IPS-18c (cell line): ENCODE results near the gene CENPVL3.
"Not testable (repeated sequence)": the region's sequence is repeated elsewhere in the genome, so short reads cannot be mapped to it uniquely, and the experiment has no call there.

Experiments
- H3K4me3 ChIP-seq: 2 replicates; pipeline ENCODE4 v1.7.0; 2013; ENCODE audit warnings: low read depth, mild to moderate bottlenecking, low read length, moderate library complexity; ENCODE audit not compliant: insufficient read depth
- H3K9me3 ChIP-seq: one replicate; pipeline ENCODE4 v1.6.1; 2013; ENCODE audit warnings: mild to moderate bottlenecking, low read length, moderate library complexity; ENCODE audit not compliant: control insufficient read depth, insufficient read depth

Gene CENPVL3

DNA sequence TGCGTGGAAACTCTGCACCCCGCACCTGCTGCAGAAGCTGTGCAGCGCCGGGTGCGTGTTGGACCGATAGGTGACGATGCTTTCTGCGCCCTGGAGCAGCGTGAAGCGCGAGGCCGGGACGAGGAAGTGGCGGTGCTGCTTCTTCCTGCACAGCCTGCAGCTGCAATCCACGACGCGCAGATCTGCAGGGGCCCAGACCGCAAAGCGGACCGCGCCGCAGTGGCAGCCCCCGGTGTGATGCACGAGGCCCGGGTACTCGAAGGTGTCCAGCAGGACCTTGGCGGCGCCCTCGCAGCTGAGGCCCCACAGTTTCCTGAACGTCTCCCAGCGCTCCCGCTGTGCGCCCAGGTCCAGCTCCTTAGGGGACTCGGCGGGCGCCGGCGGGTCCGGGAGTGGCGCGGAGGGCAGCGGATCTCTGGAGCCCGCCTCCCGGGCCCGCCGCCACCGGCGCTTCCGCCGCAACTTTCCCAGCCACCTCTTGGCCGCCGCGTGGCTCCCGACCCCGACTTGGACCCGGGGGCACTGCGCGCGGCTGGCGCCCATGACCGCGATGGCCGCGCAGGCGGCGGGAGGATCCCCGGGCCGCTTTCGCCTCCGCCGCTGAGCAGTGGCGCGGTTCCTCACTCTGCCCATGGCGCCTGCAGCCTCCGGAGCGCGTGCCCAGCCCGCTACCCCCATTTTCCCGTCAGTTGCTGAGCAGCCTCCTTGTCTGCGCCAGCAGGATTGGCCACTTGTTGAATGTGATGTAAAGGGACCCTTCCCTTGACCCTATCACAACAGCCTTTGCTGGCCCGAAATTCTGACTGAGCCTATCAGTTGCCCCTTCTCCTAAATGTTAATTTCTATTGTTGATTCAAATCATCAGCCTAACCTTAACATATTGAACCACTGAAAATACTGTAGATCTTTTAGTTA is at the start of gene CENPVL3:
TSS of gene CENPVL3 (minus strand) at position 672 of the 915 bp plus-strand sequence. CDS start at position 633, 39 bp downstream.
- H3K9me3 ChIP-seq, result not testable (repeated sequence)
- peak within 1 kb of the TSS; percentile 31; the same call in 1 of the 2 replicates for H3K4me3 ChIP-seq

DNA sequence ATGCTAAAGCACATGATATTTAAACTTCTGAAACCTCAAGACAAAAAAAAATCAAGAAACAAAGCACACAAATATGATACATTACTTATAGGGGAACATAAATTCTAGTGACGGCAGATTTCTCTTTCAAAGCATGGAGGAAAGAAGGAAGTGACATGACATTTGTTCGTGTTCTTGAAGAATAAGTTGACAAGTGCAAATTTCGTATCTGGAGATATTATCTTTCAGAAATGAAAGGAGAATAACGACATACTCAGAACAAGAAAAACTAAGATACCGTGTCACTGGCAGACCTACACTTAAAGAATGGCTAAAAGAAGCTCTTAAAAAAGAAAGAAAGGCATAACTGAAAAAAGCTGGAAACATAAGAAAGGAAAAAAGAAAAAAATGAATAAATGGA is 47.3 kb upstream of the CENPVL3 start:
- Histone ChIP-seq H3K9me3 (no peaks in the 10 kb centered on the region), H3K4me3 (no peak overlapping the region)

DNA sequence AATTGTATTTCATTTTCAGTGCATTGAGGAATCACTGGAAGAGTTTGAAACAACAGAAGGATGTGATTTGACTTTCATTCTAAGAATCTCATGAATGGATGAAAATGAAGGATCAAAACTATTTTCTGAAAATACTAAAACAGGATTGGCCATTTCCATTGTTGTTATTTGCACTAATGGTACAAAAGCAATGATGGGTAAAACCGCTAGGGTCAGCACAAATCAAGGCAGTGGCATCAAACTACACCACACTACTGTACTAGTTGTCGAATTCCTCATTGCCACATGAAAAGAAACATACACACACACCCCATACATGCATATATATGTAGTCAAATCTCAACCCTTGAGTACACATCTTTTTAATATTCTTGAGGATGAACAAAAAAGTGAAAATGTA is 24.7 kb upstream of the CENPVL3 start:
- H3K9me3 ChIP-seq, result no peaks in the 10 kb centered on the region
- H3K4me3 ChIP-seq, result no peak overlapping the region

DNA sequence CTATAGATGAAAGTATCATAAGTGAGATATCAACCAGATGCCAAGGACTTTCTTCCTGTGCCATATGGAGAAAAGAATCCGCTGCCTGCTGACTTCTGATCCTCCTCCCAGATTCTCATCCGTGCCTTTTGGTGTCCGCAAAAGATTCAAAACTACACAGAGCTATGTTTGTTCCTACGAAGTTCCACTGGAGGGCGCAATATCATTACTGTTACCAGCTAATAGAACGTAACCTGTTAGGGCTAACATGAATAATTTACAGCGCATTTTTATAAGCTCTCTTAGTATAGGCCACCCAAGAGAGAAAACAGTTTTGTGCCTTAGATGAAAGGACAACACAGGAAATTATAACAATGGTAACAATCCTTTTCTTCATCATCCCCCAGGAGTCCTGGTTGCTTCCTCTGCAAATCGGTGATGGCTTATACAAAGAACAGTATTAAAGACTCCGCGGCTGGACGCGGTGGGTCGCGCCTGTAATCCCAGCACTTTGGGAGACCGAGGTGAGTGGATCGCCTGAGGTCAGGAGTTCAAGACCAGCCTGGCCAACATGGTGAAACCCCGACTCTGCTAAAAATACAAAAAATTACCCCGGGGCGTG is 22.8 kb upstream of the CENPVL3 start:
- Histone ChIP-seq H3K9me3 (peaks cover 2% of the 10 kb centered on the region), H3K4me3 (no peak overlapping the region)

DNA sequence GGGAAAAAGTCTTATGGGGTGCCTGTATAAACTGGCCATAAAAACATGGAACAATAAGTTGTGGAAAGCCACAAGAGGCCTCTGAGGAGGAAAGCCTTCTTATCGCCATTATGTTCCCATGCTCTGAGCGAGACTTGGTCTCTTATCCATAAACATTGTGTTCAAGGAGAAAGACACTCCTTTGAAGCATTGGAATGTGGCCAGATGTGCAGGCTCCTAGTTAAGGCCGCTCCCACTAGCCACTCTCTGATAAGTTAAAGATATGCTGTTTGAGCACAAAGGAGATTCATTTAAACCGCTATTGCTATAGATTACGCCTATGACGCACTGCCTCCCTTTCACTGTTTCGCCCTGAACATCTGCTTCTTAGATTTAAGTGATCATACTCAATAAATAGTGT is 17.8 kb upstream of the CENPVL3 start:
- not testable (repeated sequence) for H3K4me3 ChIP-seq

DNA sequence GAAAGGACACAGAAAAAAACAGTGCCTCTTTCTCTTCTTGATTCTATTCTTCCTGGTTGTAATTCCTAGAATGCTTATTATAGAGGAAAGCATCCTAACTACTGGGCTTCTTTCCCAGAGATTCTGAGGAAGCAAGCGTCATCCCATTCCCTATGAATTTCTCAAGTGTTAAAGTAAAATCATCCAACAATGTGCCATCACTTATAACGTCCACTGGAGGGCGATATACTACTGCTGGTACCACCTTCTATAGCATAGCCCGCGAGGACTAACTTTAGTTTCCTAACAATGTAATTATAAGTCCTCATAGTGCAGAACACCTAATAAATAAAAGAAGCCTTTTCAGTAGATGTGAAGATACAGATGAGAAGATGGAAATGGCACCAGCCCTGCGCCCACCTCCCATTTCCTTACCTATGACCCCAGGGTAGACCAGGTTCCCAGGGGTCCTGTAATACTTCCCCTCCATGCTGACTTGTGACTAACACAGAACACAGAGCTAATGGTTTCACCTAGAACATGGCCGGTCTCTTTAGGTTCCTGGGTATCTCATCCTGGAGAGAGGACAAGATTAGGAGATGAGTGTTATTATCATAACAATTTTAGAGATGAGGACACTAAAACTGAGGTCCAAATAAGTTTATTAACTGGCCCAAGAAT is 4.2 kb downstream of the CENPVL3 start:
- H3K4me3 ChIP-seq, result no peak overlapping the region
- no peaks in the 10 kb centered on the region for H3K9me3 ChIP-seq

More for the DNA sequence above, 17.8 kb upstream of the CENPVL3 start:
- not testable (repeated sequence) for H3K9me3 ChIP-seq

DNA sequence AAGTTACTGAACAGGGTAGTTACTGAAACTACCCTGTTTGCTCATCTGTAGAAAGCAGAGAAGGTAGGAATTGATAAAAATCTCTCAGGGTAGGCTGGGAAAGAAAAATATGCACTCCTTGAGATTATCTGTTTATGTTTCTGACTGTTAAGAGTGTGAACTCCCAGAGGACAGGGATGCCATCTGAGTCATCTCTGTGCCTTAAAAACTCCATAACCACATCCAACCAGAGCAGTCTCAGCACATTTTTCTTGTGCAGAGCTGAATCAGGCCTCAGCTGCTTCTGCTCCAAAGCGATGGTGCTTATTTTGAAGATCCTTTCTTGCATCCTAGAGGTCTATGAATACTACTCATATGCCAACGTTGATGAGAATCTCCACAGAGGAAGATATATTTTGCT is 9.9 kb downstream of the CENPVL3 start:
- Histone ChIP-seq H3K4me3 (no peak overlapping the region), H3K9me3 (peaks cover 2% of the 10 kb centered on the region)

DNA sequence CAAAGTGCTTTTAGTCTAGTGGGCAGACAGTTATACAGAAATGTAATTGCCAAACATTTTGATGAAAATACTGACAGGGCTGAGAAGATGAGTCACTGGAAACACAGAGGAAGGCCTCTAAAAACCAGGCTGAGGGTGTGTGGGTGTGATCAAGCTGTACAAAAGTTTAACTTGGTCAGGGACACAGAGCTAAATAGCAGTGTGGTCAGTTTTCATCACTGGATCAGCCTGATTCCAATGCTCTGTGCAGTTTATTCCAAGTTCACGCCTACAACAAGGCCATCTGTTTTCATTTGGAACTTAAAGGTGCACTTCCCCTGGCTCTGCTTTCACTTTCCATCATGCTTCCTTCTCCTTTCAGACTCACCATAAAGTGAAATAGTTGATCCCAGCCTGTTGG is 10.6 kb downstream of the CENPVL3 start:
- H3K9me3 ChIP-seq, result peaks cover 7% of the 10 kb centered on the region
- H3K4me3 ChIP-seq, result no peak overlapping the region

DNA sequence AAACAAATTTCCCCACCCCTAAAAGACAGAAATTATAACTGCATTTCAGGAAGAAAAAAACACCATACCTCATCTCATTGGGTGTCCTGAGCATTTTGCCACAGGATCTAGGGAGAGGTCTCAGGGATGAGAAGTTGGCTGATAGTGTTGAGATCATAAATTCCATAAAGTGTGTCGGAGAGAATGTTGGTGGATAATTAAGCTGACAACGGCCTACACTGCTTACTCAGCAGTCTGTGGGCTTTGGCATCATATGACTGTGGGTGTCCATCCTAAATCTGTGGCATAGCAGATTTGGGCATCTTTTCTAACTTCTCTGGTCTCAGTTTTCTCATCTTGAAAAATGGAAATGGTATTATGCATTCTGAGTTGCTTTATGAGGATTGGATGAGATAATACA is 12.3 kb downstream of the CENPVL3 start:
- H3K9me3 ChIP-seq, result peaks cover 7% of the 10 kb centered on the region

DNA sequence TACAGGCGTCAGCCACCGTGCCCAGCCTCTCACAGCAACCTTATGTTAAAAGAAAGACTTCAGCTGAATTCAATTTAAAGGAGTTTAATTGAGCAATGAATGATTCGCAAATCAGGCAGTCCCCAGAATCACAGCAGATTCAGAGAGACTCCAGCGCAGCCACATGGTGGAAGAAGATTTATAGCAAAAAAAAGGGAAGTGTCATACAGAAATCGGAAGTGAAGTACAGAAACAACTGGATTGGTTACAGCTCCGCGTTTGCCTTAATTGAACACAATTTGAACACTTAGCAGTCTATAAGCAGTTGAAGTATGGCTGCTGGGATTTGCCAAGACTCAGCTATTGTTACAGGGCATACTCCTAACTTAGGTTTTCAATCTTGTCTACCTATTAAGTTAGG is 19.8 kb downstream of the CENPVL3 start:
- H3K9me3 ChIP-seq, result peaks cover 12% of the 10 kb centered on the region
- H3K4me3 ChIP-seq, result no peak overlapping the region

More for the DNA sequence above, 12.3 kb downstream of the CENPVL3 start:
- H3K4me3 ChIP-seq, result no peak overlapping the region

DNA sequence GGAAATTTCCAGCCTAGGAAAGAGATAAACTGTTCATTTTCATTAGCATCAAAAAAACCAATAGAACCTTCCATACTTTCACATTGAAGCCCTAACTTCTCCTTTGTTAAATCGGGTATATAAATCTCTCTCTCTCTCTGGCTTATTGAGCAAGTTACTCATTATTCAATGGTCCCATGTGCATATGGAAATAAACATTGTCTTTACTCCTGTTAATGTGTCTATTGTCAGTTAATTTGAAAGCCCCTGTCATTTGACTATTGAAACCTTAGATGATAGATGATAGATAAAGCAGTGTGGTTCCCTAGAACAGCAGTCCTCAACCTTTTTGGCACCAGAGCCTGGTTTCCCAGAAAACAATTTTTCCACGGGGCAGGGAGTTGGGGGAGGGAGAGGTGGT is 46.8 kb downstream of the CENPVL3 start:
- Histone ChIP-seq H3K4me3 (no peak overlapping the region), H3K9me3 (no peaks in the 10 kb centered on the region)

DNA sequence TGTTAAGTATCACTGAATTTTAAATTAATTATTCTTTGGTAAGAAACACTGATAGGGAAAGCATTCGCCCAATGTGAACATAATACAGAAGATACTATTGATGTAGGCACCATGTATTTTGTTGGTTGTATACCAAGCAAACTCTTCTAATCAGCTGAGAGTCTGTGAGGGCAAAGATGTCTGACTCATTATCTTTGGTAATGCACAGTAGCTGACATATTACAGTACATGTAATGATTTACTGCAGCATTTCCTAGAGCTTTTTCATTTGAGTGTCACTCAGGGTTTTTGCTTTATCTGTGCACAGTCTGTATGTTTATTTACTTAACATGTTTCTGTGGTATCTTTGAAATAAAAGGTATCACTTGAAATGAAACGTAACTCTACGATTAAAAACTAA is 49.2 kb downstream of the CENPVL3 start:
- Histone ChIP-seq H3K4me3 (no peak overlapping the region), H3K9me3 (no peaks in the 10 kb centered on the region)

DNA sequence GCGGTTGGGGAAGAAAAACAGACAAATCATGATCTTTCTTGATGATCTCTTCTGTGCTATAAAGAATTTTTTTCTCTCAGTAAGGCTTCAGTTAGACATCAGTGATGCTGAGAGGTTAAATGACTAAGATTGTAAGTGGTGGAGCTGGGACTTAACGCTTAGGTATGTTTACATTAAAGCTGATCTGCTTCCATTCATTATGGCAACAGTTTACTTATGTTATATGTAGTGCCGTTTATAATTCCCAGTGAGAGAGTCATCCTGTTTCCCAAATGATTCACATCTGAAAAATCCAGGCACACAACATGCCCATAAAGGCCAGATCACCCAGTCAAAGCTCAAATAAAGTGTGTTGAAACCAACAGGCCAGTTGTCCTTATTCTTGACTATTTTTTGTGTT is 50.1 kb downstream of the CENPVL3 start:
- Histone ChIP-seq H3K9me3 (no peaks in the 10 kb centered on the region), H3K4me3 (no peak overlapping the region)
